Hepatic stellate cell (primary cell): Measurements from ENCODE around the gene EN2.

Source experiments
- DNase-seq: peaks from one replicate; pipeline ENCODE4 v3.0.0; 2011; ENCODE audit warnings: low spot score

Gene EN2

GRCh38 chr7:155508376-155509358 lies 50.7 kb downstream of the EN2 start:
- no peak for DNase-seq

- no peak for DNase-seq
Observed at GRCh38 chr7:155509359-155509724, 51.4 kb downstream of the EN2 start.

- no peak for DNase-seq
Observed at GRCh38 chr7:155509725-155510551, 52.0 kb downstream of the EN2 start.

GRCh38 chr7:155510975-155511701 lies 53.2 kb downstream of the EN2 start:
- no peak for DNase-seq

- no peak for DNase-seq
Observed at GRCh38 chr7:155511702-155511996, 53.7 kb downstream of the EN2 start.

GRCh38 chr7:155512246-155512887 lies 54.4 kb downstream of the EN2 start:
- no peak for DNase-seq

- no peak for DNase-seq
Observed at GRCh38 chr7:155513543-155514285, 55.8 kb downstream of the EN2 start.

GRCh38 chr7:155514296-155514695 lies 56.4 kb downstream of the EN2 start:
- no peak for DNase-seq
